K562 (cell line): ENCODE data around the gene ZNF816. TPM values are rescaled to one million over a fixed set of nuclear protein-coding genes. Genes with fewer than 3 reads are reported as not detected.
"Not testable (repeated sequence)": the region's sequence is repeated elsewhere in the genome, so short reads cannot be mapped to it uniquely, and the experiment has no call there.

Experiments used
- ATAC-seq: fragments of 200-7000 bp; cut with Tn5 transposase; 3 replicates; pipeline ENCODE4 v1.9.1; 2020; ENCODE audit warnings: moderate library complexity
- BruUV-seq: library from RNA; stranded (reverse); fragments of 400-500 nt; replicated peaks from 2 replicates; lab custom pipeline; 2021; lab: Mats Ljungman, UMichigan
- CTCF ChIA-PET: fragments of 300-600 bp; formaldehyde crosslinking; extraction: SDS; loops from one replicate; lab custom pipeline; 2021; ENCODE audit warnings: low intra/inter-chr PET ratio; lab: Yijun Ruan, JAX
- POLR2A ChIA-PET: fragments of 300-600, 350-650 bp; sonication (Branson Sonifier 250); formaldehyde crosslinking; extraction: SDS; loops from one replicate; lab custom pipeline; 2021; ENCODE audit warnings: antibody characterized with exemption, inconsistent platforms; lab: Yijun Ruan, JAX
- DNase-seq, 4 experiments: peaks; one replicate each; pipeline versions ENCODE4 v3.0.0 to v3.0.0-alpha.2; 2011 to 2018; ENCODE audit warnings: low spot score in 3 of 4, mixed read lengths in 3 of 4; ENCODE audit errors: extremely low read depth in 1 of 4
- FAIRE-seq: peaks from 2 replicates; lab custom pipeline; 2011; peaks lifted over from hg19 to GRCh38; lab: Jason Lieb, UNC
- H2AFZ ChIP-seq: 2 replicates; pipeline ENCODE4 v1.6.0; 2011; ENCODE audit warnings: low read depth, low read length, control low read depth, inconsistent platforms
- H3K27ac ChIP-seq: fragments of 200-600 bp; 3 replicates; pipeline ENCODE4 v1.8.0; 2011; ENCODE audit warnings: low read depth, mild to moderate bottlenecking, control low read depth, inconsistent platforms, low read length, moderate library complexity, mixed read lengths; ENCODE audit errors: extremely low read depth
- H3K27me3 ChIP-seq, 2 experiments: fragments of 300-600 bp in 1 of 2; 2 replicates in 1 of 2; 3 replicates in 1 of 2; pipeline versions ENCODE4 v1.6.0 to v1.8.0; 2011; ENCODE audit warnings: inconsistent platforms in 2 of 2, low read length in 2 of 2, mild to moderate bottlenecking in 1 of 2, mixed read lengths in 1 of 2, moderate library complexity in 1 of 2; ENCODE audit not compliant: control insufficient read depth in 2 of 2, insufficient read depth in 2 of 2
- H3K36me3 ChIP-seq: fragments of 300-600 bp; 3 replicates; pipeline ENCODE4 v1.8.0; 2011; ENCODE audit warnings: mild to moderate bottlenecking, low read length, inconsistent platforms; ENCODE audit not compliant: control insufficient read depth, insufficient read depth
- H3K4me1 ChIP-seq, 2 experiments: fragments of 200-600 bp in 1 of 2; replicated peaks in 1 of 2; 2 replicates in 1 of 2; 3 replicates in 1 of 2; pipeline versions ENCODE4 v1.5.1 to v1.8.0; 2011; ENCODE audit warnings: inconsistent platforms in 2 of 2, low read length in 2 of 2, mild to moderate bottlenecking in 1 of 2, mixed read lengths in 1 of 2, moderate library complexity in 1 of 2; ENCODE audit not compliant: control insufficient read depth in 2 of 2, insufficient read depth in 2 of 2
- H3K4me2 ChIP-seq: 2 replicates; pipeline ENCODE4 v1.6.1; 2011; ENCODE audit warnings: low read length, control low read depth, inconsistent platforms, mixed read lengths; ENCODE audit not compliant: insufficient read depth
- H3K4me3 ChIP-seq: fragments of 200-600 bp; sonication (generic), shearing (Covaris generic); 2 replicates; pipeline ENCODE4 v1.5.1; 2016; ENCODE audit warnings: control low read depth, inconsistent platforms
- H3K79me2 ChIP-seq: fragments of 200-600 bp; 3 replicates; pipeline ENCODE4 v1.8.0; 2011; ENCODE audit warnings: low read length, inconsistent platforms; ENCODE audit not compliant: control insufficient read depth, insufficient read depth
- H3K9ac ChIP-seq, 2 experiments: 2 replicates each; pipeline versions ENCODE4 v1.6.0 to v1.6.1; 2011; ENCODE audit warnings: low read depth in 2 of 2, low read length in 2 of 2, control low read depth in 1 of 2, inconsistent platforms in 1 of 2, mild to moderate bottlenecking in 1 of 2, mixed read lengths in 1 of 2; ENCODE audit not compliant: insufficient read depth in 1 of 2
- H3K9me1 ChIP-seq: one replicate; pipeline ENCODE4 v1.6.0; 2011; ENCODE audit warnings: inconsistent platforms, mild to moderate bottlenecking, low read length, moderate library complexity; ENCODE audit not compliant: control insufficient read depth, insufficient read depth
- H3K9me3 ChIP-seq: replicated peaks from 2 replicates; pipeline ENCODE4 v1.5.1; 2011; ENCODE audit warnings: low read depth, low read length, inconsistent platforms; ENCODE audit not compliant: control insufficient read depth, insufficient read depth
- H4K20me1 ChIP-seq: replicated peaks from 2 replicates; pipeline ENCODE4 v1.6.1; 2011; ENCODE audit warnings: low read length, inconsistent platforms, mixed read lengths; ENCODE audit not compliant: control insufficient read depth, insufficient read depth
- C11orf30 ChIP-seq: fragments of 450-650 bp; IDR thresholded peaks from 2 replicates; pipeline ENCODE4 v1.6.1; 2016; ENCODE audit warnings: low read depth, mild to moderate bottlenecking
- DPF2 ChIP-seq: fragments of 450-650 bp; IDR thresholded peaks from 2 replicates; pipeline ENCODE4 v1.6.1; 2016
- MLX ChIP-seq, 2 experiments: fragments of 450-650 bp in 1 of 2; sonication (generic) in 1 of 2; formaldehyde crosslinking; conservative IDR thresholded peaks; 2 replicates each; pipeline versions ENCODE4 v1.4.0 to v1.8.1; 2020 to 2022; ENCODE audit warnings: mild to moderate bottlenecking in 1 of 2, missing genetic modification reagents in 1 of 2
- MXI1 ChIP-seq: IDR thresholded peaks from 2 replicates; pipeline ENCODE4 v1.6.1; 2011; ENCODE audit warnings: low read depth, mild to moderate bottlenecking, improper control_type of control experiment, low read length
- PRMT5 ChIP-seq: sonication (generic); formaldehyde crosslinking; IDR thresholded peaks from 2 replicates; pipeline ENCODE4 v1.5.0; 2020; ENCODE audit warnings: missing genetic modification reagents
- ZC3H11A ChIP-seq: IDR thresholded peaks from 2 replicates; pipeline ENCODE4 v1.6.1; 2012; ENCODE audit warnings: low read depth, low read length, improper control_type of control experiment
- WGBS: fragments of 100-300 bp; shearing (Covaris generic); methylation state at CpG from one replicate; pipeline ENCODE4 v1.1.6; 2016; ENCODE audit warnings: low coverage, mixed read lengths; ENCODE audit not compliant: insufficient coverage; ENCODE audit errors: missing lambda C conversion rate; 5-methylcytosine and 5-hydroxymethylcytosine counted together
- in situ Hi-C: fragments of 300-500 bp; cut with MboI; formaldehyde crosslinking; loops from 4 replicates; pipeline ENCODE4 v1.15.0; 2018; ENCODE audit warnings: inconsistent platforms, mixed read lengths
- intact Hi-C: fragments of 100-400 bp; cut with micrococcal nuclease; formaldehyde crosslinking; loops from 2 replicates; pipeline ENCODE4 v1.14.2; 2022
- polyA plus RNA-seq, 8 experiments: library from polyadenylated mRNA; depleted of rRNA in 4 of 8; stranded (reverse) in 5 of 8; unstranded in 3 of 8; fragments of >200 nt; fragmentation: Nextera tagmentation in 2 of 8; fragmentation: Illumina TruSeq in 1 of 8; extraction: Ambion mirVana in 2 of 8; extraction: Trizol in 1 of 8; gene quantifications; 2 replicates each; pipeline versions ENCODE4 v1.2.1 to v1.2.3, GENCODE V29; 2011 to 2014; ENCODE audit warnings: inconsistent platforms in 1 of 8, missing spikeins in 1 of 8
- total RNA-seq, 7 experiments: library from RNA; depleted of rRNA in 6 of 7; stranded (reverse); fragments of >200 nt in 6 of 7; fragmentation: Illumina TruSeq in 2 of 7; extraction: Trizol in 2 of 7; gene quantifications; 2 replicates each; pipeline versions ENCODE4 v1.2.1 to v1.2.3, GENCODE V29; 2011 to 2021; ENCODE audit warnings: low replicate concordance in 1 of 7

The ZNF816 gene
- total and polyA plus RNA-seq, 9 of the 15 experiments (the other 6 are each of a cell fraction or from before 2014, with no cell fraction given) = 8.6 to 23.4 (median 13.0) TPM

GRCh38 chr19:52944703-52945493 lies 17.8 kb downstream of the ZNF816 start:
- H4K20me1 ChIP-seq, POLR2A ChIA-PET, BruUV-seq, intact Hi-C loops, H3K4me2 ChIP-seq, ATAC-seq, H3K27me3 ChIP-seq, H3K9me1 ChIP-seq, H3K36me3 ChIP-seq, H2AFZ ChIP-seq, H3K4me3 ChIP-seq, FAIRE-seq, in situ Hi-C loops, H3K27ac ChIP-seq, H3K9ac ChIP-seq, DNase-seq: not testable (repeated sequence)
- Histone ChIP-seq H3K79me2 (peaks cover 25% of the 10 kb centered on the region), H3K4me1 (peaks cover 5 to 15% of the 10 kb centered on the region in 2 experiments), H3K9me3 (peaks cover 18% of the 10 kb centered on the region)
- WGBS = 76% methylated on average over 14 of the region's 17 CpGs
- CTCF ChIA-PET = interaction anchor here (0.7 kb wide), 1 partner anchor 50 kb away, joined by 3 read pairs; no protein-coding TSS in a partner anchor

GRCh38 chr19:52943884-52944643 lies 18.6 kb downstream of the ZNF816 start:
- in situ Hi-C loops (no loop called here), intact Hi-C loops (no loop called here)
- Histone ChIP-seq H3K4me1 (peaks cover 5 to 23% of the 10 kb centered on the region in 2 experiments), H3K9me3 (peaks cover 11% of the 10 kb centered on the region), H2AFZ (no peak overlapping the region), H3K79me2 (peaks cover 34% of the 10 kb centered on the region), H3K9ac (no peak overlapping the region), H3K9me1 (no peaks in the 10 kb centered on the region), H3K4me2 (no peak overlapping the region), H3K27me3 (no peaks in the 10 kb centered on the region), H3K27ac (no peak overlapping the region), H3K4me3 (no peak overlapping the region), H3K36me3 (peaks cover 3% of the 10 kb centered on the region; the same call in 1 of the 3 replicates), H4K20me1 (no peaks in the 10 kb centered on the region)
- POLR2A ChIA-PET = no interaction called here
- CTCF ChIA-PET = no interaction called here
- DNase-seq (no peak), FAIRE-seq (no peak), ATAC-seq (no peak)
- 73% methylated on average over 15 of the region's 17 CpGs for WGBS
- no TSS peak for BruUV-seq
- TF ChIP-seq PRMT5 (no peak), ZC3H11A (no peak), DPF2 (no peak), MXI1 (no peak), MLX (CRISPR knock-in tag; conservative IDR thresholded peaks at IDR 0.05) (no peak), C11orf30 (no peak)
